K562 treated with DMSO at 1 percent for 24 hours (cell line): Measurements from ENCODE around the gene RLN2. TPM values are rescaled to one million over a fixed set of nuclear protein-coding genes. Genes with fewer than 3 reads are reported as not detected.

ENCODE experiments used
- total RNA-seq: library from RNA; unstranded; fragments of 300-600 nt; gene quantifications from 2 replicates; pipeline ENCODE4 v1.2.3, GENCODE V29; 2022; ENCODE audit warnings: low read depth; ENCODE audit not compliant: insufficient read depth

RLN2 gene
- not detected in 2 replicates for total RNA-seq

GRCh38 chr9:5303840-5304795 lies at the start of gene RLN2:
Gene RLN2 (minus strand): TSS chr9:5304716. CDS start chr9:5304580, 136 bp downstream.

DNA sequence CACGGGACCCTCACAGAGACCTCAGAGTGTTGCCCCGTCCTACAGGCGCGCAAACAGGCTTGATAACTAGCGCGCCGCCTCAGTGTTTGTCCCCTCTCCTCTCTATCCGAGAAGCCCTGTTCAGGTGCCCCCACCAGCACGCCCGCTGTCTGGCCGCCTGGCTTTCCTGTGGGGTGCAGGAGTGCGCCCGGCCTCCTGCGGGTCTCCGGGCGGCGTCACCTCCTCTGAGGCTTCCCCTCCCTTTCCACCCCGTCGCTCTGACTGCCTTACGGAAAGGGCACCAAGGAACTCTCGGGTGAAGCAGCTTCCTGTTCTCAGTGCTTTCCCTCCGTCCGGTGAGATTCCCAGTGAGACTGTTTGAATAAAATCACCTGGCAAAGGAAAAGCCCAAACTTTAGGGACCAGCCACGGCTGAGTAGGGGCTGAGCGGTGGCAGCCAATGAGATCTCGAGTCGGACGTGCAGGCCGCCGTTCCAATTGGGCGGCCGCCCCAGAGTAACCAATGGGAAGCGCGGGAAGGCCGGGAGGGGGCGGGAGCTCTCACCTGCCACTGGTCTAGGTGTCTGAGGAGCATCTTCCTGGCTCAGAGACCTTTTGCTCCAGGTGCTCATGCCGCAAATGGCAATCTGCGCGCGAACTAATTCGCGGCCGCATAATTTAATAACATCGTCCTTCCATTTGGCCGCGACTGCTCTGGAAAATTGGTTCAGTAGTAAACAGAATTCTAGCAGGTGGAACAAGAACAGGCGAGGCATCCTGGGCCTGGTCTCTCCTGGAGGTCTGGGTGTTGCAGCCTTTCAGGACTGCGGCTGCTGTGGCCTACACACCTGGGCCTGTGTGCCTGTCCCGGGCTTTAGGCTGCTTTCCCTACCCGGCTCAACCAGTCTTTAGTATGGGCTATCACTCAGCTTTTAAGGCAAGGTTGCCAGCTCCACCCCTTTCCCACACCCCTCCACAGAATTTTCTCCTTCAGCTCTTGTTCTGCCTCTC lies 34.8 kb upstream of the RLN2 start, which contains the start of gene RLN1:
Gene RLN1, minus strand, starts transcription at position 885 of the 990 bp plus-strand sequence. Its CDS starts 130 bp downstream, at position 755.

Other genes starting within 250 kb of the RLN2 start
- not detected in 2 replicates for gene INSL6, start 119.1 kb downstream of the RLN2 start, total RNA-seq
- gene INSL4, start 73.3 kb downstream of the RLN2 start, total RNA-seq: not detected in 2 replicates
- gene RLN1, start 35.2 kb upstream of the RLN2 start, total RNA-seq: not detected in 2 replicates
- 6.0 and 6.4 TPM in 2 replicates for gene PLGRKT, start 133.2 kb upstream of the RLN2 start, total RNA-seq
- 0.37 and 0.58 TPM in 2 replicates for gene CD274, start 145.8 kb upstream of the RLN2 start, total RNA-seq
- not detected in 2 replicates for gene PDCD1LG2, start 205.8 kb upstream of the RLN2 start, total RNA-seq